HG02763 (cell line): ENCODE results near the gene AKT3.
A peak's percentile ranks its signal among the peaks of the same experiment; 100 is the strongest.

Experiments
- ATAC-seq: cut with Tn5 transposase; IDR thresholded peaks from one replicate; pipeline ENCODE4 v1.9.1; 2021; ENCODE audit warnings: mild to moderate bottlenecking, moderate library complexity; ENCODE audit not compliant: unreplicated experiment

AKT3 gene

DNA sequence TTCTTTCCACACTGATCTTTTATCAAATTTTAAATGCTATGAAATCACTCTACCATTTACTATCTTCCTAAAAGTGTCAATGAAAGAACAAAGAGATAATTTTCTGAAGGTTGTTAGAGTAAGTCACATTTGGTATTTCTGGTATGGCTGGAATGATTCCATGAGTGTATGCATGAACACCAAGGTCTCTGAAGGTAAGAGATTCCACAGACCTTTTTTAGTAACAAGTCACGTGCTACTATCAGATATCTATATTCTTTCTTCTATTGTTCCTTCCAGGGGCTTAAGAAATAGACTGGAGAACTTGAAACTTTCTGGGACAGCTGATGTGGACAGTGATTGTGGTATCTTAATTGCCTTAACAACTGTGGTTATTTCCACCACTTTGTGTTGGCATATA lies 329.2 kb downstream of the AKT3 start:
- no peak for ATAC-seq

- ATAC-seq = no peak
These were observed 335.1 kb downstream of the AKT3 start for GRCh38 chr1:243514927-243515326.

DNA sequence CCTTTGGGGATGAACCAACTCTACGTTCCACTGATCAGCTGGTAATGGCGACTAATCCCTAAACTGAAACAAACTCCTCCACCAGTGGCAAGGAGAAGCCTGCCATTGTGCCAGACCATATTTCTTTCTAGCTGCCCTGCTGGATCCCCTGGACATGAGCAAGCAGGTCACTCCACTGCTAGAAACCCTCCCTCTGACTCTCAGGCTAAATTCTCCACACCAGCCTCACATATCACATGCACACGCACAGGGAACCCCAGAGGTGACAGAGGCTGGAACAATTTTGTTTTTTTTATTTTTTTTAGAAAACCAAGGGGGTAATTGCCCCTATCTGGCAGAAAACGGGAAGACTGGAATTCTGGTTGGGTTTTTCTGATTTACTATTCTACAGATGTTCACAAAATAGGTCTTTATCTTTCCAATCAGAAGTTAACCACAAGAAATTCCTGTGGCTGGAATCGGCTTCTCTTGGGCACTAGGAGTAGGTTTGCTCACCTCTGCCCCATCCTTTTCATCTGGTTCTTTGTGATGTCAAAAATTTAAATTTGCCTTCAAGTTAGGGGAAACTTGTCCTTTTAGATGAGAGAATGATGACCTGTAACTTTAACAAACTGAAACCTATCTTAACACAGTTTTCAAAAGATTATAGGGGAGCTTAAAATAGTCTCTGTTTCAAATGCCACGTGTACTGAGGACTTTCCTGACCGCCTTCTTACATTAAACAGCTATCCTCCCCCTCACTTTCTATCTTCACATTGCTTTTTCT lies 336.1 kb downstream of the AKT3 start:
- no peak for ATAC-seq

- ATAC-seq = no peak
These were observed 339.1 kb downstream of the AKT3 start for GRCh38 chr1:243510928-243511327.

GRCh38 chr1:243508943-243509342 lies 341.1 kb downstream of the AKT3 start:
- no peak for ATAC-seq

DNA sequence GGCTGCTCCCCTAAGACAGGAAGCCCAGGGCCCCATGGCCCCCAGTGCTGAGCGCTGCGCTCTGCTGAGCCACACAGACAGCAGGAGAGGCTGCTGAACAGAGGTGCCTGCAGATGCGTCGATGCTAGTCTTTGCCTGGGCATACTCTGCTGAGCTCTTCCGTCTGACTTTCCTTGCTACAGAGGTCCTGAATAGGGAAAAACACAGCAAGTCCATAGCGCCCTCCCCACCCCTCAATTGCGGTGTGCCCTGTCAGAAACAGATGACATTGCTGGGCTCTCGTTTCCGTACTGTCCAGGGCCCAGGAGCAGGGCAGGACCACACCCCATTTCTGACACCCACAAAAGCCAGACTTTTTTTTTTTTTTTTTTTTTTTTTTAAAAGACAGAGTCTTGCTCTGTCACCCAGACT lies 341.7 kb downstream of the AKT3 start:
- peak; percentile 68 for ATAC-seq

GRCh38 chr1:243507672-243508302 lies 342.3 kb downstream of the AKT3 start:
- no peak for ATAC-seq

GRCh38 chr1:243507001-243507671 lies 342.9 kb downstream of the AKT3 start:
- ATAC-seq = no peak

- peak; percentile 48 for ATAC-seq
These were observed 343.9 kb downstream of the AKT3 start for GRCh38 chr1:243505986-243506689.

GRCh38 chr1:243503155-243503554 lies 346.9 kb downstream of the AKT3 start:
- no peak for ATAC-seq

DNA sequence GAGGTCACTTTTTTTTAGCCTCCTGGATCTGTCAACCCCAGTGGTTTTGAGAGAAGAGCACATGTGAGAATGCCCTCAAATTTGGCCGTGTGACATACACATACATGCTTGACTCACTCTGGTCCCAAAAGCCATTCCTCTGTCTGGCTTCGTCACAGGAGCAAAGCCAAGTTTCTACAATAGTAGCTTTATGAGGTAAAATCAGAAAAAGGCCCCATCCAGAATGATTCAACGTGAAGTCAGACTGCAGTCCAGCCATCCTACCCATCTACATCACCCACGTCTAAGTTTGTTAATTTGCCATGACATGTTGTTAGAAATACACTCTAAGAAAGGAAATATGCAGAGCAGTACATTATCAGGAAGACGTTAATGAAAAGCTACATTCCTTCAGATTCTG lies 349.0 kb downstream of the AKT3 start:
- no peak for ATAC-seq

DNA sequence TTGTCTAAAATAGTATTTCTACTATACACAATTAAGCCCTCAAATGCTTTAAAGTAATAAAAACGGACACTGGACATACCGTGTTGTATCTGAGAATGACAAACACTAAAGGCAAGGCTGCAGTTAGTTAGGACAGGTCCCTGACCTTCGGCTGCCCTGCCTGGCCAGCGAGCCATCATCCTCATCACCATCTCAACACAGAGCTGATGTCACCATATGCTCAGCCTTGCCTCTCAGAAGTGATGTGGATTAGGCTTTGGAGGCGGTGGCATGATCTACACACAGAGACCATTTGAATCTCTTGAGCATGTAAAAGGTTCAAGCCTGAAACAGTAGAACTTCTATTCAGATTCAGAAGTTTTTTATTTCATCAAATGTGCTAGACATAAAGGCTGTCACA lies 349.5 kb downstream of the AKT3 start:
- no peak for ATAC-seq

GRCh38 chr1:243499711-243500110 lies 350.3 kb downstream of the AKT3 start:
- no peak for ATAC-seq

- no peak for ATAC-seq
These were observed 350.8 kb downstream of the AKT3 start for GRCh38 chr1:243499248-243499647.

- no peak for ATAC-seq
These were observed 351.9 kb downstream of the AKT3 start for GRCh38 chr1:243497939-243498681.

DNA sequence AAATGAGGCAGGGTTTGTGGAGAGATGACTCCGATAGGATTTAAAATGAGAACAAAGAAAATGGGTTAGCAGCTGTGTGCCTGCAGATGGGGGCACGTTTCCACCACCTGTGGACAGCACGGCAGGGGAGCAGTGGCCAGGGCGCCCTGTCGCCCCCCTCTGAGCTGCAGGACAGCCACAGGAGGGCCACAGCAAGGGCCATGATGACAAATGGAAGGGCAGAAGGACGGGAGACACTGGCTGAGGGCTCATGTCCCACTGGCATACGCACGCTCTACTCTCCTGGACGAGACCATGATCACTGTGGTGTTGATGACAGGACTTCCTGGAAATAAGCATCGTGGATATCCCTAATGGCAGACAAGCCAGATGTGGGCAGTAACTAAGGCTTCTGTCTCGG lies 353.2 kb downstream of the AKT3 start:
- no peak for ATAC-seq

DNA sequence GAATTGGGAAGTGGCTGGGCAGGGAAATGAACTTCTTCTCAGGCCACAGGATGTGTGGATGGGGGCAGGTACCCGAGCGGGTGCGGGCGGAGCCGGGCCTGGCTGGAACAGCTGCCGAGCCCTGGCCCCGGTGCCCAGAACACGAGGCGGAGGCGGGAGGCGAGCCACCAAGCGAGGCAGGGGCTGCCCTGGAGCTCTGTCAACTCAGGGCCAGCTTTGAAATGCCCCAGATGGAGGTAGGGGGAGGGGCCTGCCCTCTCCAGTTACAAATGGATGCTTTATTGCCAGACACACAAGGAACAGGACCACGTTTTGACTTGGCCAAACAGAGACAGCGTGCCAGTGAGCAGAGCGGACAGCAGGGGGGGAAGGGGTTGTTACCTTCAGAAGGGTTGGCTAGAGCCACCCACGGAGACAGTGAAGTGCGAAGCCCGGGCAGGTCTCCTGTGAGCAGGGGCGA lies 353.8 kb downstream of the AKT3 start:
- no peak for ATAC-seq

- ATAC-seq = no peak
These were observed 354.4 kb downstream of the AKT3 start for GRCh38 chr1:243495442-243496186.

- no peak for ATAC-seq
These were observed 355.2 kb downstream of the AKT3 start for GRCh38 chr1:243494741-243495431.
